Mesothelial cell of epicardium (in vitro differentiated cells): Measurements from ENCODE around the gene CENPP. TPM values are rescaled to one million over a fixed set of nuclear protein-coding genes. Genes with fewer than 3 reads are reported as not detected.
"Not testable (repeated sequence)": the region's sequence is repeated elsewhere in the genome, so short reads cannot be mapped to it uniquely, and the experiment has no call there.

Source experiments
- DNase-seq, 2 experiments: peaks; one replicate each; pipeline ENCODE4 v3.0.0; 2021; ENCODE audit warnings: low spot score in 2 of 2; ENCODE audit not compliant: unreplicated experiment in 2 of 2
- H3K27ac Mint-ChIP-seq: 2 replicates; pipeline ENCODE4 v1.8.0; 2021; ENCODE audit warnings: mixed read lengths
- H3K27me3 Mint-ChIP-seq: 2 replicates; pipeline ENCODE4 v1.8.0; 2021; ENCODE audit warnings: low read depth, mixed read lengths
- H3K36me3 Mint-ChIP-seq: 2 replicates; pipeline ENCODE4 v1.8.0; 2021; ENCODE audit warnings: mixed read lengths
- H3K4me1 Mint-ChIP-seq: 2 replicates; pipeline ENCODE4 v1.8.0; 2021; ENCODE audit warnings: mixed read lengths
- H3K4me3 Mint-ChIP-seq: 2 replicates; pipeline ENCODE4 v1.8.0; 2021; ENCODE audit warnings: mild to moderate bottlenecking, moderate library complexity, mixed read lengths
- H3K9me3 Mint-ChIP-seq: 2 replicates; pipeline ENCODE4 v1.8.0; 2021; ENCODE audit warnings: mixed read lengths
- total RNA-seq: library from RNA; stranded (reverse); gene quantifications from 3 replicates; pipeline ENCODE4 v1.2.1, GENCODE V29; 2021
- TF ChIP-seq, protein P1 (sequence below): fragments of 200-600 bp; sonication (generic); IDR thresholded peaks from one replicate; pipeline ENCODE4 v1.5.0; 2021; ENCODE audit warnings: antibody characterized with exemption; ENCODE audit not compliant: unreplicated experiment

Gene CENPP
- total RNA-seq, 1 donor from 2014 or later, result 7.8 TPM

DNA sequence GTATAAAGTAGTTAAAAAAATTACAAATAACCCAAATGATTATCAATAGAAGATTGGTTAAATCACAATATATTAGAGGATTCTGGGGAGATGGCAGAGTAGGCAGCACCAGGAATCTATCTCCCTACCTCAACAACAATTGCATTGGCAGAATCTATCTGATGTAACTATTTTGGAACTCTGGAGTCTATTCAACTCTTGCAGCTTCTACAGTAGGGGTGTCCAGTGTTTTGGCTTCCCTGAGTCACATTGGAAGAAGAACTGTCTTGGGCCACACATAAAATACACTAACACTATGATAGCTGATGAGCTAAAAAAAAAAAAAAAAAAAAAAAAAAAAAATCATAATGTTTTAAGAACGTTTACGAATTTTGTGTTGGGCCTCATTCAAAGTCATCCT, 239.2 kb downstream of the CENPP start:
- no peak overlapping the region for H3K4me3 Mint-ChIP-seq
- no peaks in the 10 kb centered on the region for H3K27me3 Mint-ChIP-seq
- DNase-seq, result no peak
- peaks cover 36% of the 10 kb centered on the region for H3K4me1 Mint-ChIP-seq
- TF ChIP-seq, protein P1, sequence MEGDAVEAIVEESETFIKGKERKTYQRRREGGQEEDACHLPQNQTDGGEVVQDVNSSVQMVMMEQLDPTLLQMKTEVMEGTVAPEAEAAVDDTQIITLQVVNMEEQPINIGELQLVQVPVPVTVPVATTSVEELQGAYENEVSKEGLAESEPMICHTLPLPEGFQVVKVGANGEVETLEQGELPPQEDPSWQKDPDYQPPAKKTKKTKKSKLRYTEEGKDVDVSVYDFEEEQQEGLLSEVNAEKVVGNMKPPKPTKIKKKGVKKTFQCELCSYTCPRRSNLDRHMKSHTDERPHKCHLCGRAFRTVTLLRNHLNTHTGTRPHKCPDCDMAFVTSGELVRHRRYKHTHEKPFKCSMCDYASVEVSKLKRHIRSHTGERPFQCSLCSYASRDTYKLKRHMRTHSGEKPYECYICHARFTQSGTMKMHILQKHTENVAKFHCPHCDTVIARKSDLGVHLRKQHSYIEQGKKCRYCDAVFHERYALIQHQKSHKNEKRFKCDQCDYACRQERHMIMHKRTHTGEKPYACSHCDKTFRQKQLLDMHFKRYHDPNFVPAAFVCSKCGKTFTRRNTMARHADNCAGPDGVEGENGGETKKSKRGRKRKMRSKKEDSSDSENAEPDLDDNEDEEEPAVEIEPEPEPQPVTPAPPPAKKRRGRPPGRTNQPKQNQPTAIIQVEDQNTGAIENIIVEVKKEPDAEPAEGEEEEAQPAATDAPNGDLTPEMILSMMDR, result no peak
- H3K36me3 Mint-ChIP-seq, result no peaks in the 10 kb centered on the region
- H3K27ac Mint-ChIP-seq, result no peak overlapping the region
- peaks cover 10% of the 10 kb centered on the region for H3K9me3 Mint-ChIP-seq

DNA sequence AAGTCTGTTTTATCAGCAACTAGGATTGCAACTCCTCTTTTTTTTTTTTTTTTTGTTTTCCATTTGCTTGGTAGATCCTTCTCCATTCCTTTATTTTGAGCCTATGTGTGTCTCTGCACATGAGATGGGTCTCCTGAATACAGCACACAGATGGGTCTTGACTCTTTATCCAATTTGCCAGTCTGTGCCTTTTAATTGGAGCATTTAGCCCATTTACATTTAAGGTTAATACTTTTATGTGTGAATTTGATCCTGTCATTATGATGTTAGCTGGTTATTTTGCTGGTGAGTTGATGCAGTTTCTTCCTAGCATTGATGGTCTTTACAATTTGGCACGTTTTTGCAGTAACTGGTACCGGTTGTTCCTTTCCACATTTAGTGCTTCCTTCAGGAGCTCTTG, 246.1 kb downstream of the CENPP start:
- H3K9me3 Mint-ChIP-seq, result peaks cover 21% of the 10 kb centered on the region
- H3K27me3 Mint-ChIP-seq, H3K4me1 Mint-ChIP-seq, H3K27ac Mint-ChIP-seq, DNase-seq, H3K36me3 Mint-ChIP-seq, H3K4me3 Mint-ChIP-seq: not testable (repeated sequence)

DNA sequence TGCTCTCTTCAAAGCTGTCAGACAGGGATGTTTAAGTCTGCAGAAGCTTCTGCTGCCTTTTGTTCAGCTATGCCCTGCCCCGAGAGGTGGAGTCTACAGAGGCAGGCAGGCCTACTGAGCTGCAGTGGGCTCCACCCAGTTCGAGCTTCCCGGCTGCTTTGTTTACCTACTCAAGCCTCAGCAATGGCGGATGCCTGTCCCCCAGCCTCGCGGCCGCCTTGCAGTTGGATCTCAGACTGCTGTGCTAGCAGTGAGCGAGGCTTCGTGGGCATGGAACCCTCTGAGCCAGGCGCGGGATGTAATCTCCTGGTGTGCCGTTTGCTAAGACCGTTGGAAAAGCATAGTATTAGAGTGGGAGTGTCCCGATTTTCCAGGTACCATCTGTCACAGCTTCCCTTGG, 247.9 kb downstream of the CENPP start:
- H3K9me3 Mint-ChIP-seq, result peaks cover 21% of the 10 kb centered on the region
- not testable (repeated sequence) for H3K4me1 Mint-ChIP-seq, H3K27me3 Mint-ChIP-seq, H3K27ac Mint-ChIP-seq, H3K4me3 Mint-ChIP-seq, H3K36me3 Mint-ChIP-seq, DNase-seq

DNA sequence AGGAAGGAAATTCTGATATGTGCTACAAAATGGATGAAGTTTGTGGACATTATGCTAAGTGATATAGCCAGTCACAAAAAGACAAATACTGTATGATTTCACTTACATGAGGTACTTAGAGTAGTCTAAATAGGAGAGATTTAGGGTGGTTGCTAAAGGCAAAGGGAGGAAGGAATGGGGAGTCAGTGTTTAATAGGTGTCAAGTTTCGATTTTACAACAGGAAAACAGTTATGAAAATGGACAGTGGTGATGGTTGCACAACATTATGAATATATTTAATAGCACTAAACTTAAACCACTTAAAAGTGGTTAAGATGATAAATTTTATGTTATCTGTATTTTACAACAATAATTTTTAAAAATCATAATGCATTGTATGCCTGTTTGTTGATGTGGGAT, 250.4 kb downstream of the CENPP start:
- peaks cover 5% of the 10 kb centered on the region for H3K36me3 Mint-ChIP-seq
- no peak for DNase-seq
- no peaks in the 10 kb centered on the region for H3K27me3 Mint-ChIP-seq
- no peak overlapping the region for H3K4me3 Mint-ChIP-seq
- H3K27ac Mint-ChIP-seq, result no peak overlapping the region
- H3K9me3 Mint-ChIP-seq, result peaks cover 21% of the 10 kb centered on the region
- H3K4me1 Mint-ChIP-seq, result no peaks in the 10 kb centered on the region
- TF ChIP-seq, protein P1, result no peak

DNA sequence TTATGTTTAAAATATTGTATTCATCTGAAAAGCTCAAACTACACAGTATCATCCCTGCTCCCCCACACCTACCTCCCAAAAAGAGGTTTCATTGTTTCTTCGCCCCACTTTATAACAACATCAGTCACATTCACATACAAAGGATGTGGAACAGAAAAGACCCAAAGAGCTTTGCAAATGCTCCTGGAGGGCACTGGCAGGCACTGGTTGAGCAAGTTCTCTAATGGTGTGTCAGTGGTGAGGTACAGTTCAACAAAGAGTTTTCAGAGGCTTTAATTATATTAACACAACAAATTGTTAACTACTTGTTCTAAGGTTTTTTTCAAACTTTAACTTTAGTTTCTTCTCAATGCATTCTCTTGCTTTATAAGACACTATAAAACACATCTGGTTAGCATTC, 264.2 kb downstream of the CENPP start:
- H3K36me3 Mint-ChIP-seq, result peaks cover 7% of the 10 kb centered on the region
- no peaks in the 10 kb centered on the region for H3K27me3 Mint-ChIP-seq
- TF ChIP-seq, protein P1, result no peak
- DNase-seq, result no peak
- peaks cover 15% of the 10 kb centered on the region for H3K9me3 Mint-ChIP-seq
- H3K4me1 Mint-ChIP-seq, result peaks cover 17% of the 10 kb centered on the region
- peak overlapping the region; percentile 54 for H3K27ac Mint-ChIP-seq
- no peak overlapping the region for H3K4me3 Mint-ChIP-seq

DNA sequence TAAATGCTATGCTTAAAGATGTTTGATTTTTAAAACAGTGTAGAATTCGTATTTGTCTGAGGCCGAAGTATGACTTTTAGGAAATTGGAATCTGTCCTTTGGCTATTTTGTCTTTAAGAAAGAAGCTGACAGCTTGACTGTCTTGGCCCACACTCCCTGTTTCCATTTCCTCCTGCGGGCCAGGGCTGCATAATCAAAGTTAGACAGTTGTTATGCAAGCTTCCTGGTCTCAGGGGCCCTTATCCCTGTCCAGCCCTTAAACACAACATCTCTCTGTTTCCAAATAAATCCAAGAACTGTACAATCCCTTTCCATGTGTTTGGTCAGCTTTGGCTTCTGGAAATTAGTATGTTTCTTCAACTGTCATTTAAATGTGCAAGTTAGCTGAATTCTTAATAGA, 264.6 kb downstream of the CENPP start:
- Mint-ChIP-seq H3K9me3 (peaks cover 15% of the 10 kb centered on the region), H3K27ac (peak overlapping the region; percentile 54), H3K4me1 (peaks cover 17% of the 10 kb centered on the region), H3K4me3 (no peak overlapping the region), H3K27me3 (no peaks in the 10 kb centered on the region), H3K36me3 (peaks cover 7% of the 10 kb centered on the region)
- TF ChIP-seq, protein P1, result no peak
- DNase-seq, result no peak

DNA sequence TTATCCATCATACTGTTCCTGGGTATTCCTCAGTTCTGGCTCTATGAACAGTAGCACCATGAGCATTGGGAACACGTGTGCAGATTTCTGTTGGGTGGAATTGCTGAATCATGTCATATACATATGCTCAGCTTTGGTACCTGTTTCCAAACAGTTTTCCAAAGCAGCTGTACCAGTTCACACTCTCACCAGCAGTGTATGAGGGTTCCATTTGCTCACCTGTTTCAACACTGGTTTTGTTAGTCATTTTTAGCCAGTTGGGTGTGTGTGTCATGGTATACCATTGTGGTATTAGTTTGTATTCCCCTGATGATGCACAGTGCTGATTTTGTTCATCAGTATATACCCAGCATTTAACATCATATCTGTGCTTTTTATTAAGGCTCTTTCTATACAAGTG, 266.8 kb downstream of the CENPP start:
- H3K4me1 Mint-ChIP-seq, result peaks cover 25% of the 10 kb centered on the region
- no peak overlapping the region for H3K27ac Mint-ChIP-seq
- no peaks in the 10 kb centered on the region for H3K27me3 Mint-ChIP-seq
- no peak overlapping the region for H3K4me3 Mint-ChIP-seq
- peaks cover 4% of the 10 kb centered on the region for H3K9me3 Mint-ChIP-seq
- H3K36me3 Mint-ChIP-seq, result no peaks in the 10 kb centered on the region
- TF ChIP-seq, protein P1, result no peak
- no peak for DNase-seq
